ENCODE data around the gene PMM2. TPM values are rescaled to one million over a fixed set of nuclear protein-coding genes. Genes with fewer than 3 reads are reported as not detected.
A peak's percentile ranks its signal among the peaks of the same experiment; 100 is the strongest.
"Not testable (repeated sequence)": the region's sequence is repeated elsewhere in the genome, so short reads cannot be mapped to it uniquely, and the experiment has no call there.

Gene PMM2
- polyA plus RNA-seq, 3 donors from 2014 or later, result 11.2 to 28.9 (median 15.1) TPM

- no peak for DNase-seq
- Mint-ChIP-seq H3K9me3 (no peaks in the 10 kb centered on the region), H3K27me3 (ENCODE audit: low read depth in 3 of 3) (no peaks in the 10 kb centered on the region), H3K4me3 (no peak overlapping the region), H3K27ac (no peak overlapping the region), H3K36me3 (peaks cover 10 to 33% (median 15%) of the 10 kb centered on the region in 3 donors), H3K4me1 (no peaks in the 10 kb centered on the region)
Observed at GRCh38 chr16:8767176-8767575, 30.5 kb upstream of the PMM2 start.

- no peak overlapping the region for H3K27ac Mint-ChIP-seq
- no peak for DNase-seq
- H3K4me1 Mint-ChIP-seq, result no peaks in the 10 kb centered on the region
- H3K36me3 Mint-ChIP-seq, result peaks cover 14 to 43% (median 21%) of the 10 kb centered on the region in 3 donors
- H3K4me3 Mint-ChIP-seq, result no peak overlapping the region
- H3K9me3 Mint-ChIP-seq, result no peaks in the 10 kb centered on the region
- no peaks in the 10 kb centered on the region for H3K27me3 Mint-ChIP-seq (ENCODE audit: low read depth in 3 of 3)
Observed at GRCh38 chr16:8768283-8768682, 29.4 kb upstream of the PMM2 start.

DNA sequence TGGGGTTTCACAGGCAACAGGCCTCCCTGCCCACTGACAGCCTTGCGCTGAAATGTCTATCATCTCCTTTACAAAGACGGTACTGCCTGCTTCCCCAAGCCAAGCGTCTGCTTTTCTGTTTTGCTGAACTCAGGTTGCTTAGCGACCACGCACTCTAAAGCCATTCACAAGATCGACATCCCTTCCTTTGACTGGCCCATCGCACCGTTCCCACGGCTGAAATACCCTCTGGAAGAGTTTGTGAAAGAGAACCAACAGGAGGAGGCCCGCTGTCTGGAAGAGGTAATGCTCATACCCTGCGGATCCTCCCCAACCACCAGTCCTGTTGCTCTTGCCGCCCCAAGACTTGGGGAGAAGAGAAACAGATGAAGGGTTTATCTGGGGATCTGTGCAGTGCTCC, 28.9 kb upstream of the PMM2 start:
- no peaks in the 10 kb centered on the region for H3K9me3 Mint-ChIP-seq
- DNase-seq, result no peak
- H3K27me3 Mint-ChIP-seq (ENCODE audit: low read depth in 3 of 3), result no peaks in the 10 kb centered on the region
- no peak overlapping the region for H3K27ac Mint-ChIP-seq
- H3K4me3 Mint-ChIP-seq, result no peak overlapping the region
- no peaks in the 10 kb centered on the region for H3K4me1 Mint-ChIP-seq
- peaks cover 18 to 45% (median 25%) of the 10 kb centered on the region in 3 donors for H3K36me3 Mint-ChIP-seq

DNA sequence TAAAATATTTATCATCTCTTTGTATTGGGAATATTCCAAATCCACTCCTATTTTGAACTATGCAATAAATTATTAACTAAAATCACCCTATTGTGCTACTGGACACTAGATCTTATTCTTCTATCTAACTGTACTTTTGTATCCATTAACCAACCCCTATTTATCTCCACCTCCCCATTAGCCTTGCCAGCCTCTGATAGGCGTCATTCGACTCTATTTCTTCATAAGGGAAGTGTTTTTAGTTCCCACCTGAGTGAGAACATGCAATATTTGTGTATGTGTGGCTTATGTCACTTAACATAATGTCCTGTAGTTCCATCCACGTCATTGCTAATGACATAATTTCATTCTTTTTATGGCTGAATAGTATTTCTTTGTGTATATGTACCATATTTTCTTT, 24.1 kb upstream of the PMM2 start:
- H3K27ac Mint-ChIP-seq, result no peak overlapping the region
- no peak for DNase-seq
- no peaks in the 10 kb centered on the region for H3K4me1 Mint-ChIP-seq
- H3K27me3 Mint-ChIP-seq (ENCODE audit: low read depth in 3 of 3), result peaks cover 0 to 1% (median 0%) of the 10 kb centered on the region in 3 donors
- peaks cover 37 to 53% (median 38%) of the 10 kb centered on the region in 3 donors for H3K36me3 Mint-ChIP-seq
- no peaks in the 10 kb centered on the region for H3K9me3 Mint-ChIP-seq
- no peak overlapping the region for H3K4me3 Mint-ChIP-seq

DNA sequence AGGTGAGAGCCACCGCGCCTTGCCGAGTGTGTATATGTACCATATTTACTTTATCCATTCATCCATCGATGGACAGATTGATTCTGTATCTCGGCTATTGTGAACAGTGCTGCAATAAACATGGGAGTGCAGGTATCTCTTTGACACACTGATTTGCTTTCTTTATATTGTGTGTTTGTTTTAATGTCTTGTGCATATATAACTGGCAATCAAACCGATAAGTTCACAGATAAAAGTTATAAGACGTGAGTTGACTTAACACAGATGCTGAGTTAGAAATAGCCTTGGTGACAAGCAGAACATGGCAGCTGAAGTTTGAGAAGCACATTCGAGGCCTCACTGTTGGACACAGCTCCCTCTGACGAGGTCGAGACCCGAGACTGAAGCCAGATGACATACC, 23.4 kb upstream of the PMM2 start:
- no peak for DNase-seq
- H3K27me3 Mint-ChIP-seq (ENCODE audit: low read depth in 3 of 3), result peaks cover 0 to 1% (median 0%) of the 10 kb centered on the region in 3 donors
- H3K4me1 Mint-ChIP-seq, result no peaks in the 10 kb centered on the region
- no peak overlapping the region for H3K27ac Mint-ChIP-seq
- no peak overlapping the region for H3K4me3 Mint-ChIP-seq
- peaks cover 37 to 49% (median 38%) of the 10 kb centered on the region in 3 donors for H3K36me3 Mint-ChIP-seq
- H3K9me3 Mint-ChIP-seq, result no peaks in the 10 kb centered on the region

DNA sequence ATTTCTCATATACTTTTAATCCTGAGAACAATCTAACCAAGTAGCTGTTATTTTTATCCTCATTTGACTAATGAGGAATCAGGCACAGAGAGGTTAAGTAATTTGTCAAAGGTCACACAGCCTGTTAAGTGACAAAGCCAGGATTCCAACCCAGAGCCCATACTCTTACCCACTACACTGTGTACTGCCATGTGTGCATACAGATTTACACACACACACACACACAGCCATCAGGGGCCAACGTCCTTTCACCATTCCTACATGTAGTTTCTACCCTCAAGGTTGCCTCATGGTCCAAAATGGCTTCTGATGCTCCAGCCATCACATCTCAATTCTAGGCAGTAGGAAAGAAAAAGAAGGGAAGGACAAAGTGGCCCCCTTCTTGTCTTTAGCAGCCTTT, 22.3 kb upstream of the PMM2 start:
- peaks cover 41 to 48% (median 41%) of the 10 kb centered on the region in 3 donors for H3K36me3 Mint-ChIP-seq
- no peak overlapping the region for H3K4me3 Mint-ChIP-seq
- H3K9me3 Mint-ChIP-seq, result no peaks in the 10 kb centered on the region
- H3K27me3 Mint-ChIP-seq (ENCODE audit: low read depth in 3 of 3), result peaks cover 0 to 1% (median 0%) of the 10 kb centered on the region in 3 donors
- H3K4me1 Mint-ChIP-seq, result no peaks in the 10 kb centered on the region
- no peak overlapping the region for H3K27ac Mint-ChIP-seq
- DNase-seq, result no peak

GRCh38 chr16:8776129-8776584, 21.5 kb upstream of the PMM2 start:
- Mint-ChIP-seq H3K27ac (no peak overlapping the region), H3K4me3 (no peak overlapping the region), H3K9me3 (no peaks in the 10 kb centered on the region), H3K27me3 (ENCODE audit: low read depth in 3 of 3) (peaks cover 0 to 1% (median 0%) of the 10 kb centered on the region in 3 donors), H3K4me1 (no peaks in the 10 kb centered on the region), H3K36me3 (peaks cover 45 to 48% (median 45%) of the 10 kb centered on the region in 3 donors)
- DNase-seq, result no peak

DNA sequence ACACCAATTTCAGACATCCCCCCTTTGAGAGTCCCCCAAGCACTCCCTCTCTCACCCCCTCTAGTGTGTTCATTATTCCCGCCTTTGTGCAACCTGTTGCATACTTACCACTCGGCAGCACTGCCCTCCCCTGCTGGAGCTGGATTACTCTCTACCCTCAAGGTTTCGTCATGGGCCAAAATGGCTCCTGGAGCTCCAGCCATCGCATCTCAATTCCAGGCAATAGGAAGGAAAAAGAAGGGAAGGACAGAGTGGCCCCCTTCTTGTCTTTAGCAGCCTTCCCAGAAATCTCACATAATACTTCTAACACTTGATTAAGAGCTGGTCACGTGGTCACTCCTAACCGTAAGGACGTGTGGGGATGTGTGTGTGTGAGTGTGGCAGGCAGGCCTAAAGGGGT, 20.4 kb upstream of the PMM2 start:
- Mint-ChIP-seq H3K4me1 (no peaks in the 10 kb centered on the region), H3K27me3 (ENCODE audit: low read depth in 3 of 3) (peaks cover 0 to 1% (median 0%) of the 10 kb centered on the region in 3 donors), H3K27ac (no peak overlapping the region), H3K9me3 (no peaks in the 10 kb centered on the region), H3K36me3 (peaks cover 41 to 44% (median 42%) of the 10 kb centered on the region in 3 donors), H3K4me3 (no peak overlapping the region)
- DNase-seq, result no peak

- H3K9me3 Mint-ChIP-seq, result no peaks in the 10 kb centered on the region
- H3K36me3 Mint-ChIP-seq, result peaks cover 14 to 23% (median 14%) of the 10 kb centered on the region in 3 donors
- no peak for DNase-seq
- no peaks in the 10 kb centered on the region for H3K4me1 Mint-ChIP-seq
- H3K27ac Mint-ChIP-seq, result no peak overlapping the region
- peaks cover 0 to 3% (median 2%) of the 10 kb centered on the region in 3 donors for H3K27me3 Mint-ChIP-seq (ENCODE audit: low read depth in 3 of 3)
- H3K4me3 Mint-ChIP-seq, result no peak overlapping the region
Observed at GRCh38 chr16:8781797-8782196, 15.8 kb upstream of the PMM2 start.

DNA sequence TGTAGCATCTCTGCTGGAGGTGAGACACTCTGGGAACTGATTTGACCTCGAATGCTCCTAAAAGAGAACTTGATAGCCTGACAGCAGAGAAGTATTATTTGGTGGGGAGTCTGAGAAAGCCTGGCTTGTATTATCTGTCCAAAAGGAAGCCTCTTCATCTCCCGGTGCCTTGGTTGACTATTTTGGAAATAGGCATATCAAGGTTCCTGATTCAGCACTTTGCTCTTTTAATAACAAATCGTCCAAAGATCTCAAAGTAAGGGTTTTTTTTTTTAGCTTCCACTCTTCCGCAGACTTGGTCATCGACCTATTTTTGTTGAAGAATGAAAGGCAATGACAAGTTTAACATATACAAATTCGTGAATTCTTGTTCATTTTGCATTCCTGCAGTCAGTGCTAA, 15.0 kb upstream of the PMM2 start:
- Mint-ChIP-seq H3K4me3 (no peak overlapping the region), H3K36me3 (peaks cover 9 to 18% (median 11%) of the 10 kb centered on the region in 3 donors), H3K27me3 (ENCODE audit: low read depth in 3 of 3) (peaks cover 0 to 2% (median 2%) of the 10 kb centered on the region in 3 donors), H3K27ac (no peak overlapping the region), H3K4me1 (no peaks in the 10 kb centered on the region), H3K9me3 (no peaks in the 10 kb centered on the region)
- no peak for DNase-seq

GRCh38 chr16:8785408-8785807, 12.2 kb upstream of the PMM2 start:
- H3K27ac Mint-ChIP-seq, result no peak overlapping the region
- H3K27me3 Mint-ChIP-seq (ENCODE audit: low read depth in 3 of 3), result peaks cover 0 to 2% (median 2%) of the 10 kb centered on the region in 3 donors
- no peaks in the 10 kb centered on the region for H3K4me1 Mint-ChIP-seq
- peaks cover 5 to 12% (median 7%) of the 10 kb centered on the region in 3 donors for H3K36me3 Mint-ChIP-seq
- no peak overlapping the region for H3K4me3 Mint-ChIP-seq
- DNase-seq, result no peak
- no peaks in the 10 kb centered on the region for H3K9me3 Mint-ChIP-seq

GRCh38 chr16:8786316-8786715, 11.3 kb upstream of the PMM2 start:
- H3K9me3 Mint-ChIP-seq; H3K4me1 Mint-ChIP-seq; H3K27me3 Mint-ChIP-seq (ENCODE audit: low read depth in 3 of 3); H3K27ac Mint-ChIP-seq; H3K4me3 Mint-ChIP-seq; H3K36me3 Mint-ChIP-seq; DNase-seq: not testable (repeated sequence)

DNA sequence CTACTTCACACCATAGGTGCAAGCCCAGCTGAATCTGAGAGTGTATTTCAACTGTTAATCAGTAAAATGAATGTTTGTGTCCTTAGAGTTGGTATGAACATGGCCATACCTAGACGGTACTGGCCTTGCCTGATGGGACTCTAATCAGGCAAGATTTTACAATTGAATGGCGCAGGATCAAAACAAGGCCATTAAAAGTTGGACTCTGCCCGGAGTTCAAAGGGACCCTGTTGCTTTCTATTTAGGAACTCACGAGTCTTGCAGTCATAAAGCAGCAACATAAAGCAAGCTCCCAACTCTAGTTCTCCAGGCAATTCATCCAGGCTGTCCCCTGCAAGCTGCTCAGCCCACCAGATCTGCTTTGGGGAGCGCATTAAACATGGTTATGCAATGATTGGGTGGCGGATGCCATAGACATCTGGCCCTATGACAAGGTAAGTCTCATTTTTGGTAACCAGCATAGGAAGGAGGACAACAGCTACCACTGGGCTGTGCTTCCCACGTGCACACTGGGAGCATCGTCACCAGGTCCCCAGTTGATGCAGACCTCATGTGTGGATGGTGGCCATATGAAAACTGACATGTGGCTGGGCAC, 9.0 kb upstream of the PMM2 start:
- no peak overlapping the region for H3K4me3 Mint-ChIP-seq
- H3K27me3 Mint-ChIP-seq (ENCODE audit: low read depth in 3 of 3), result peaks cover 0 to 2% (median 2%) of the 10 kb centered on the region in 3 donors
- H3K4me1 Mint-ChIP-seq, result no peaks in the 10 kb centered on the region
- no peaks in the 10 kb centered on the region for H3K36me3 Mint-ChIP-seq
- no peak for DNase-seq
- no peak overlapping the region for H3K27ac Mint-ChIP-seq
- no peaks in the 10 kb centered on the region for H3K9me3 Mint-ChIP-seq

- H3K27me3 Mint-ChIP-seq (ENCODE audit: low read depth in 3 of 3), result peaks cover 5 to 7% (median 6%) of the 10 kb centered on the region in 3 donors
- no peak for DNase-seq
- no peak overlapping the region for H3K27ac Mint-ChIP-seq
- no peaks in the 10 kb centered on the region for H3K9me3 Mint-ChIP-seq
- no peaks in the 10 kb centered on the region for H3K36me3 Mint-ChIP-seq
- no peak overlapping the region for H3K4me3 Mint-ChIP-seq
- peaks cover 29 to 37% of the 10 kb centered on the region in 2 donors for H3K4me1 Mint-ChIP-seq
Observed at GRCh38 chr16:8795091-8795490, 2.5 kb upstream of the PMM2 start.

GRCh38 chr16:8795818-8796217, 1.8 kb upstream of the PMM2 start:
- DNase-seq, result no peak
- H3K4me3 Mint-ChIP-seq, result peak overlapping the region in 2 of 5 donors; percentile 57 to 96
- peaks cover 5 to 7% (median 6%) of the 10 kb centered on the region in 3 donors for H3K27me3 Mint-ChIP-seq (ENCODE audit: low read depth in 3 of 3)
- H3K36me3 Mint-ChIP-seq, result no peaks in the 10 kb centered on the region
- peaks cover 29 to 38% of the 10 kb centered on the region in 2 donors for H3K4me1 Mint-ChIP-seq
- H3K27ac Mint-ChIP-seq, result no peak overlapping the region
- H3K9me3 Mint-ChIP-seq, result no peaks in the 10 kb centered on the region

Data from immature natural killer cell (primary cell).